Jurkat, Clone E6-1 (cell line): ENCODE measurements around the gene NRARP.
"Not testable (repeated sequence)": the region's sequence is repeated elsewhere in the genome, so short reads cannot be mapped to it uniquely, and the experiment has no call there.

Experiments
- DNase-seq: peaks from one replicate; pipeline ENCODE4 v3.0.0-alpha.2; 2011; ENCODE audit warnings: low read depth, low spot score
- H3K4me3 ChIP-seq: 2 replicates; pipeline ENCODE4 v1.5.1; 2011; ENCODE audit warnings: mild to moderate bottlenecking, low read length, control low read depth, moderate library complexity

NRARP gene

DNA sequence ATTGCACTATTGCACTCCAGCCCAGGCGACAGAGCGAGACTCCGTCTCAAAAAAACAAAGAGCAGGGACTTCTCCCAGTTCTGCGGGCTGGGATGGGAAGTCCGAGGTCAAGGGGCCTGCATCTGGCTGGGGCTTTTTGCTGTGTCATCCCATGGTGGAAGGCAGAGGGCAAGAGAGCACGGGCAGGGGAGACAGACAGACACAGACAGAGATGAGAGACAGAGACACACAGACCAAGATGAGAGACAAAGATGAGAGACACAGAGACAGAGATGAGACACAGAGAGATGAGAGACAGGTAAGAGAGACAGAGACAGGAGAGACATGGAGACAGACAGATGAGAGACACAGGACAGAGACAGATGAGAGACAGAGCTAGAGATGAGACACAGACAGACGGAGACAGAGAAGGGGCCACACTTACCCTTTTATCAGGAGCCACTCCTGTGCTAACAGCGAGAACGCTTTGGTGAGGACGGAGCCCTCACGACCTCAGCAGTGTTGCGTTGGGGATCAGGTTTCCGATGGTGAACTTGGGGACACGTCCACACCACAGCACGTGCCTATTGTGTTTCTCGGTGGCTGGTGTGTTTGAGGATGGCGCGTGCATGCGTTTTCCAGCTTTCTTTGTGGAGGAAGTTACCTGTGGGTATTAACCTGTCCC, 33.4 kb downstream of the NRARP start:
- no peak overlapping the region for H3K4me3 ChIP-seq
- DNase-seq = no peak

DNA sequence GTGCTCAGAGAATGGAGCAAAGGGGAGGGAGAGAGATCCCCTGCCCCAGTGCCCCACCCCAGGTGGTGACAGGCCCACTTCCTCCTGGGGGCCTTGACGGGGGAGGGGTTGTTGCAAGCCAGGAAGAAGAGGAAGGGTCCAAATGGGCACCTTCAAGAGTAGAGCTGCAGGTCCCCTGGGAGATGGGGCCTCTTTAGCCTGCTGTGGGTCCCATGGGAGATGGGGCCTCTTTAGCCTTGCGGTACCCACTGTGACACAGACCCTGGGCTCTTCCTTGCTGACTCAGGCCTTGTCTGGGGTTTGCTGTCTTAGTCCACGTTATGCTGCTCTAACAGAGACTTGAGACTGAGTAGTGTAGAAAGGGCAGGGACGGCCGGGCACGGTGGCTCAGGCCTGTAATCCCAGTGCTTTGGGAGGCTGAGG, 34.1 kb downstream of the NRARP start:
- no peak for DNase-seq
- no peak overlapping the region for H3K4me3 ChIP-seq

DNA sequence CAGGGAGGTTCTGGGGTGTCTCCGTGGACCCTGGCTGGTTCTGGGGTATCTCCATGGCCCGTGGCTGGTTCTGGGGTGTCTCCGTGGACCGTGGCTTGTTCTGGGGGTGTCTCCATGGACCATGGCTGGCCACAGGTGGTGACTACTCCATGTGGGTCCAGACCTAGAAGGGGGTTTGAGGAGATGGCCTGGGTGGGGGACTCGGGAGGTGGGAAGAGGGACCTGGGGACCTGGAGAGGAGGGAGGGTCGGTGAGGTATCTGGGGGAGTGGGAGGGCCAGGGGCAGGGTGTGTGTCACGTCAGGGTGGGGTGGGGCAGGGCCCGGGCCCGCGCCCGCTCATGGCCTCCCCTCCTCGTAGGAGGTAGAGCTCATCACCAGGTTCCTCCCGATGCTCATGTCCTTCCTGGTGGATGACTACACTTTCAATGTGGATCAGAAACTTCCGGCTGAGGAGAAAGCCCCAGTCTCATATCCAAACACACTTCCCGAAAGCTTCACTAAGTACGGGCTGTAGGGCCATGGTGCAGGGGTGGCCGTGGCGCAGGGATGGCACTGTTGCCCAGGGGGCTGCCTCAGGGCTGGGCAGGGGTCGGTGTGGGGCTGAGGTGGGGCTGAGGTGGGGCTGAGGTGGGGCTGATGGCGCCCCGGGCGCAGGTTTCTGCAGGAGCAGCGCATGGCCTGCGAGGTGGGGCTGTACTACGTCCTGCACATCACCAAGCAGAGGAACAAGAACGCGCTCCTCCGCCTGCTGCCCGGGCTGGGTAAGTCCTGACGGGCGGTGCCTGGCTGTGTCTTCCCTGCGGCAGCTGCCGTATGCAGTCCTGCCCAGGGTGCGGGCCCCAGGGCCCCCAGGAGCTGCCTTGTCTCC, 35.3 kb downstream of the NRARP start:
- DNase-seq = no peak
- H3K4me3 ChIP-seq = no peak overlapping the region

DNA sequence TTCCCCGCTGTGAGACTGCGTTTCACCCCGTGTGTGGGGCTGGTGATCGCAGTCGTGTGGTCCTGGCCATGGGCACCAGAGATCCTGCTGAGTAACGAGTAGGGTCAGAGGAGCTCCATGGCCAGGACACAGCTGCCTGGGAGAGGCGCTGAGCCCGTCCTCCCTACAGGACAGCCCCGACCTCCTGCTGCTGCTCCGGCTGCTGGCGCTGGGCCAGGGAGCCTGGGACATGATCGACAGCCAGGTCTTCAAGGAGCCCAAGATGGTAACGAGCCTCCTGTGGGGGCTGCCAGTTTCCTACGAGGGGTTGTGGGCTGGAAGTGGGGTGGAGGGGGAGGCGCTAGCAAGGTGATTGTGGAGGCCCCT, 35.9 kb downstream of the NRARP start:
- no peak for DNase-seq
- H3K4me3 ChIP-seq = no peak overlapping the region

DNA sequence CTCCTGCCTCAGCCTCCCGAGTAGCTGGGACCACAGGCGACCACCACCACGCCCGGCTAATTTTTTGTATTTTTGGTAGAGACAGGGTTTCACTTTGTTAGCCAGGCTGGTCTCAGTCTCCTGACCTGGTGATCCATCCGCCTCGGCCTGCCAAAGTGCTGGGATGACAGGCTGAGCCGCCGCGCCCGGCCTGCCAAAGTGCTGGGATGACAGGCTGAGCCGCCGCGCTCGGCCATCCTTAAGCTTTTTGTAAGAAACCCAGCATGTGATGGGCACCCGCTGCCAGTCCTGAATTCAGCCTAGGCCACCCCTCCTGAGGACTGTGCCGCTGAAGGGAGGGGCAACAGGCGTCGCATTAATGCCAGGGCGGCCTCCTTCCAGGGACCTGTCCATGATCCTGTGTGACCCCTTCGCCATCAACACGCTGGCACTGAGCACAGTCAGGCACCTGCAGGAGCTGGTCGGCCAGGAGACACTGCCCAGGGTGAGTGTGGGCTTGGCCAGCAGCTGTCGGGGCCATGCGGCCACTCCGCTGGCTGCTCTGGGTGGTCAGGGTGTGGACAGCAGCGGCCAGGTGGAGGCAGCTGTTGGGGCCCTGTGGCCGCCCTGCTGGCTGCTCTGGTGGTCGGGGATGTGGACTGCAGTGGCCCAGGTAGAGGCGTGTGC, 36.4 kb downstream of the NRARP start:
- no peak for DNase-seq

DNA sequence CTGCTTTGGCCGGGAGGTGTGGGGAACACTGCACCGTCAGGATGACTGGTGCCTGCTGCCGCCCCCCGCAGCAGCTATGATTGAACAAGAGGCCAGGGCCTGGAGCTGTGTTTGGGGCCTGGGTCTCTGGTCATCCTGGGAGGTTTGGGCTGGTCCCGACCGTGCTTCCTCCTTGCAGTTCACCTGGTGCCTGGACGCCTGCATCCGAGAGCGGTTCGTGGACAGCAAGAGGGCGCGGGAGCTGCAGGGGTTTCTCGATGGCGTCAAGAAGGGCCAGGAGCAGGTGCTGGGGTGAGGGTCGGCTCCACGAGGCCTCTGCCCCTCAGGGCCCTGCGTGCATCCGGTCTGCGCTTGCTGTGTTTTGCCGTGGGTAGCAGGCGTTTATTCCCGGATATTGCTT, 38.0 kb downstream of the NRARP start:
- H3K4me3 ChIP-seq = no peak overlapping the region
- no peak for DNase-seq

More for the DNA sequence above, 36.4 kb downstream of the NRARP start:
- H3K4me3 ChIP-seq = no peak overlapping the region

DNA sequence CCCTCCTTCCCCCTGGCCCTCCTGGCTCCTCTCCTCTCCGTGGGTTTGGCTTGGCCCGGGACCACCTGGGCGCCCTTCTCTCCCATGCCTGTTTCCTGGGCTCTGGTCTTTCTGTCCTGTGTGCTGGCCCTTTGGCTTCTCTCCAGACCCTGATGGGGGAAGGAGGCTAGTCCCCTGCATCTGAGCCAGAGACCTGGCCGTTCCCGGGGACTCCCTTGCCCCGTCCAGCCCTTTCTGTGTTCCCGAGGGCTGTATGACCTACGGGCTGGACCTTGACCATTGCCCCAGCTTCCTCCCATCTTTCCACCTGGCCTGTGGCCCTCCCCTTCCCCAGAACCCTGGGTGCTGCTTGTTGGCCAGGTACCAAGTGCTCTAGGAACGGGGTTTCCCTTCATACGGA, 38.6 kb downstream of the NRARP start:
- H3K4me3 ChIP-seq = no peak overlapping the region
- no peak for DNase-seq

DNA sequence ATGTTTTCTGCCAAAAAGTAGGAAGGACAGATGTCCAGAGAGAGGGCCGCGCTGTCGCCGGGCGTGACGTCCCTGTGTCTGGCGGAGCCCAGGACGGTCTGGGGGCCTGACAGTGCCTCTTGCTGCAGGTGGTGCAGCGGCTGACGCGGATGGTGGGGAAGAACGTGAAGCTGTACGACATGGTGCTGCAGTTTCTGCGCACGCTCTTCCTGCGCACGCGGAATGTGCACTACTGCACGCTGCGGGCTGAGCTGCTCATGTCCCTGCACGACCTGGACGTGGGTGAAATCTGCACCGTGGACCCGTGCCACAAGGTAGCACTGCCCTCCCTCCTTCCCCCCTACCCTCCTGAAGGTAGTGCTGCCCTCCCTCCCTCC, 39.2 kb downstream of the NRARP start:
- no peak overlapping the region for H3K4me3 ChIP-seq
- no peak for DNase-seq

DNA sequence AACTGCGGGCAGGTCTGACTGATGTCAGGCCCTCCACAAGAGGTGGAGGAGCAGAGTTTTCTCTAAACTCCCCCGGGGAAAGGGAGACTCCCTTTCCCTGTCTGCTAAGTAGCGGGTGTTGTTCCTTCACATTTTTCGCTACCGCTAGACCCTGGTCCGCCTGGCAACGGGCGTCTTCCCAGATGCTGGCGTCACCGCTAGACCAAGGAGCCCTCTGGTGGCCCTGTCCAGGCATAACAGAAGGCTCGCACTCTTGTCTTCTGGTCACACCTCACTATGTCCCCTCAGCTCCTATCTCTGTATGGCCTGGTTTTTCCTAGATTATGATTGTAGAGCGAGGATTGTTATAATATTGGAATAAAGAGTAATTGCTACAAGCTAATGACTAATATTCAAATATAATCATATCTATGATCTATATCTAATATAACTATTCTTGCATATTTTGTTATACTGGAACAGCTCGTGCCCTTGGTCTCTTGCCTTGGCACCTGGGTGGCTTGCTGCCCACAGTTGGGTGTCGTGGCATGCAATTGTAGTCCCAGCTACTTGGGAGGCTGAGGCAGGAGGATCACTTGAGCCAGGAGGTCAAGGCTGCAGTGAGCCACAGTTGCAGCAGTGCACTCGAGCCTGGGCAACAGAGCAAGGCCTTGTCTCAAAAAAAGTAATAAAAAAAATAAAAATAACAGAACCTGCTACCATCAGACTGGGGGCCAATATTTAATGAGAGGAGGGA, 39.7 kb downstream of the NRARP start:
- not testable (repeated sequence) for H3K4me3 ChIP-seq, DNase-seq

DNA sequence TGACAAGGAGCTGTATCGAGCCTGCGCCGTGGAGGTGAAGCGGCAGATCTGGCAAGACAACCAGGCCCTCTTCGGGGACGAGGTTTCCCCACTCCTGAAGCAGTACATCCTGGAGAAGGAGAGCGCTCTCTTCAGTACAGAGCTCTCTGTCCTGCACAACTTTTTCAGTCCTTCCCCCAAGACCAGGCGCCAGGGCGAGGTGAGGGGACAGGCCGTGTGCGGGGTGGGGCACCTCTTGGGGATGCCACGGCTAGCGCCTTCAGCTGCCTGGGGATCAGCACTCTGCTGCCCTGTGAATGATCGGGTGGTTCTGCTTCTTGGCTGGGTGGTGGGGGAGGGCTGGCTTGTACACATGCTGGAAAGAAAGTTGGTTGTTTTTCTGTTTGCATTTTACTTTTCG, 45.2 kb downstream of the NRARP start:
- no peak overlapping the region for H3K4me3 ChIP-seq
- no peak for DNase-seq

DNA sequence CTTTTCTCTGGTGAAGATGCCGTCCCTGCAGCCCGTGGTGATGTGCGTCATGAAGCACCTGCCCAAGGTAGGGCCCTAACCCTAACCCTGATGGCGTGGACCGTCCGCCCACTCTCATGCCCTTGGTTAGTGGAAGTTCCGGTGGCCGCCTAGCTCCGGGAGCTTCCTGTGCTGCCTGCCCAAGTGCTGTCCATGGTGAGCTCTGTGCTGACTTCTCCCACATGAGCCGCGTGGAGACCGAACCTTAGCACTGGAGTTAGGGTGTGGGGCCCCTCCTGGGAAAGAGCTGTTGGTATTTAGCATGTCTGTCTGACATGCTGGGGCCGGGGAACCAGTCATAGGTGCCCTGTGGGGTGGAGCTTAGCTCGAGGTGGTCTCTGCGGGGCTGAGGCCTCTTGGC, 45.7 kb downstream of the NRARP start:
- no peak for DNase-seq
- peak overlapping the region; percentile 90 for H3K4me3 ChIP-seq

DNA sequence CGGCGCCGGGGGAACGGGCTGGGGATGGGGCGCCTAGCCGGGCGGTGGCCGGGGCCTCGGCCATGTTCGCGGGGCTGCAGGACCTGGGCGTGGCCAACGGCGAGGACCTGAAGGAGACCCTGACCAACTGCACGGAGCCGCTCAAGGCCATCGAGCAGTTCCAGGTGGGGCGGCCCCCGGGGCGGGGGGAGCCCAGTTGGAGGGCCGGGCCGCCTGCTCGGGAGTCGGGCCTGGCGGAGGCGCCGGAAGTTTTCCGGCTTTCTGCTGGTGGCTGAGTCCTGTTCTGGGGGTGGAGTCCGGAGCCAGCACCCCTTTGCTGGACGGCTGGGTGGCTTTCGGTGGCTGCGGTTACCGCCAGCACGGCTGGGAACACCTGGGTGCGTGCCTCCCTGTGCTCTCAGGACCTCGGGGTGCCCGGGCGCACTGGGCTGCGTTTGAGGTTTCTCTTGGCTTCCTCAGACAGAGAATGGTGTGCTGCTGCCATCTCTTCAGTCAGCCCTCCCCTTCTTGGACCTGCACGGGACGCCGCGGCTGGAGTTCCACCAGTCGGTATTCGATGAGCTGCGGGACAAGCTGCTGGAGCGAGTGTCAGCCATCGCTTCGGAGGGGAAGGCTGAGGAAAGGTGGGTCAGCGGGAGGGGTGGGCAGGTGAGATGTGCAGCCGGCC, 46.5 kb downstream of the NRARP start:
- DNase-seq = no peak
- peak overlapping the region; percentile 90 for H3K4me3 ChIP-seq

DNA sequence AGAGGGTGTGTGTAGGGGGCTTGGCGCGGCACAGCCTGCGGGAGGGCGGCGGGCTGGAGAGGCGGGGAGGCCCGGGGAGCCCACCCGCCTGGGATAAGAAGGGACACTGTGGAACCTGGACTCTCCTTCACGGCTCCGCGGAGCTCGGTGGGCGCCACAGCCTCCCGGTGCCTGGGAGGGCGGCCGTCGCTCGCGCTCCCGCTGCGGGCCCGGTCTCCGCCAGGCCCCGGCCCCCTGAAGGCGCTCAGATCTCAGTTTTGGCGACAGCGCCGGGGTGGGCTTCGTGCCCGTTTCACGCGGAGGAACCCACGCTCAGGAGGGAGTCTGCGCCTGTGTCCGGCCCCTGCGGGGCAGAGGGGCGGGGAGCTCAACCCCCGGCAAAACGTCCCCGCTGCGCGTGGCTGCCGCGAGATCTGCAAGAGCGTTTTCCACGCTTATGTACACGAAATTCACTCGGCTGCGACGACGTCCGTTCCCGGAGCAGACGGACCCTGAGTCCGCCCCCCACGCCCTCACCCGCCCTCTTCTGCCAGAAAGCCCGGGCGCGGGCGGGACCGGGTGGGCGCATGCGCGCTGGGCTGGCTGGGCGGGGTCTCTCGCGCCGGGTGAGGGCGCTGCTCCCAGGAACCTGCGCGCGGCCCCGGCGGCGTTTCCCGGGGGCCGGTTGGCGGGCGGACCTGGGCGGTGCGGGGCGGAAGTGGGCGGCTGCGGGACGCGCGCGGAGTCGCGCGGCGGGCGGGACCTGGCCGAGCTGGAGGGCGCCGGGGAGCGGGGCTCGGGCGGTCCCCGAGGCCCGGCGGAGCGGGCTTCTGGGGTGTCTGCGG, 47.2 kb downstream of the NRARP start, which contains the start of gene NELFB:
TSS of gene NELFB (plus strand) at position 704 of the 824 bp plus-strand sequence.
- H3K4me3 ChIP-seq = peak within 1 kb of the TSS; percentile 90
- DNase-seq = peak; percentile 71

DNA sequence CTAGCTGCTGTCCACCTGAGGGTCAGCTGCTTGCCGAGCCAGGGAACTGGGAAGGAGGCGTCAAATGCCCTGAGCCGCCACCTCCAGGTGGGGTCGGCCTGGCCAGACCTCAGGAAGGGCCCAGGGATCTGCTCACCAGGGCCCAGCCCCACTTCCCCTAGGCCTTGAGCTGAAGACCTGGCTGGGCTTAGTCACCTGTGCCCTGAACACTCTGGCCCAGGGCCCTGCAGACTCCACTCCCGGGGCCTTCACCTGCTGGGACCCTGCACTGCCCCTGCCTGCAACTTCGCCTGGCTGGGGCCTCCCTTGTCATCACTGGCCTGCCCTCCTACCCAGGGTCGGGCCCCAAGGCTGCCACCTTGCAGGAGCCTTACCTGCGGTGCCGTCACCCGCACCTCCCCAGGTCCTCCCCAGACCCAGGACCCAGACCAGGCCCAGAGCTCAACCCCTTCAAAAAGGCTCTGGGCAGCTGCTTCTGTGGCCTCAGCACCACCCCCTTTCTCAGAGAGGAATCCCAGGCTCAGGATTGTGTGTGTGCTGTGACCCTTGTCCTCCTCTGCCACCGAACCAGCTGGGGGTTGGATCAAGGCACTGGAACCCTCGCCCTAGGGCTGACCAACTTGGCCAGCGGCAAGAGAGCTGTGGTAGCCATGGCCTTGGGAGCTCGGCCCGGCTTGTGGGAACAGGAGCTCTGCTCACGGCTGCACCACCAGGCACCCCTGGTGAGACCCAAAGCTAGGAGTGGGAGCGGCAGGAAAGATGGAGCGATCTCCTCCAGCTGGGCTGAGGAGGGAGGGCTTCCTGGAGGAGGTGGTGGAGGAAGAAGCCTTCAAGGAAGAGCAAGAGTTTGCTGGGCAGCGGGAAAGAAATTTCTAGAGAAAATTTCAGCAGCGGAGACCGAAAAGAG, 48.1 kb downstream of the NRARP start:
- no peak for DNase-seq
- H3K4me3 ChIP-seq = peak overlapping the region; percentile 73

DNA sequence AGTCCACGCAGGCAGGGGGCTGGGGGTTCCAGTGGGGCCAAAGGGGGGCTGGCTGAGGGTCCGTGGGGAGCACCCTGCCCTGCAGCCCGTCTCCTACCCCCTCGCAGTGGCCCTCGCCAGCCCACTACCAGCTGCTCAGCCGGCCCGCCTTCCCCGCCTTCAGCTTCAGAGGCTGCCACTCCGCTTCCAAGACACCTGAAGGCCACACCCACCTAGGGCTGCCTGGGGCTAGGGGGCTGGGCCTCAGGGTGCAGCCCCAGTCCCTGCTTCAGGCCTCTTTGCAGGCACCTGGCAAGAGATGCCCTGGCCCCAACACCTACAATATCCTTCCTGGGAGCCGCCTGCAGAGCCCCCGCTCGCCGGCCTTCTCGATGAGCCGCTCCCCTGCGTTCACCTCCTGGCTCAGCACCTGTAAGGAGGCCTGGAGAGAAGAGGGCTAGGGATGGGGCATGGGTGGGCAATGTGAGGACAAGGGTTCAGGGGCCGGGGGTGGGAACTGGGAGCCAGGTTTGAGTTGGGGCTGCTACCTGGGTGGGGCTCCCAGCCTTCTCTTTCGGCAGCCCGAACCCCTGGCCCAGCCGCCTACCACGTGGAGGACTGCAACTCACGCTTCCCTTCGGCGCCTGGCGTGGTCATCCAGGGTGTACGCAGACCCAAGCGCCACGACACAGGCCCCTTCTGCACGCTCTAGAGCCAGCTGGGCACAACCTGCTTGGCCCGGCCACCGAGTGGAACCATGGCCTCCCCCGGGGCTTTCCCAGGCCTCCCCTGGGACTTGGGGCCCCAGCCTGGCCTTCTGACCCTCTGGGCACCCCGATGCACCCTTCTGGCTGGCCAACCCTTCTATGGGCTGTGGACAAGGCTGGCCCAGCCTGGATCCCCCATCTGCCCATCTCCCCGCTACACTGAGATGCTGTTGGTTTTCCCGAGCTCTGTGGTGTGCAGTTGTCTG, 49.2 kb downstream of the NRARP start:
- no peak overlapping the region for H3K4me3 ChIP-seq
- DNase-seq = no peak
